Retina (tissue), 1 donor: Measurements from ENCODE around the gene SDHD.

Experiments
- DNase-seq: peaks from one replicate; pipeline ENCODE4 v3.0.0-alpha.2; 2016

The SDHD gene

DNA sequence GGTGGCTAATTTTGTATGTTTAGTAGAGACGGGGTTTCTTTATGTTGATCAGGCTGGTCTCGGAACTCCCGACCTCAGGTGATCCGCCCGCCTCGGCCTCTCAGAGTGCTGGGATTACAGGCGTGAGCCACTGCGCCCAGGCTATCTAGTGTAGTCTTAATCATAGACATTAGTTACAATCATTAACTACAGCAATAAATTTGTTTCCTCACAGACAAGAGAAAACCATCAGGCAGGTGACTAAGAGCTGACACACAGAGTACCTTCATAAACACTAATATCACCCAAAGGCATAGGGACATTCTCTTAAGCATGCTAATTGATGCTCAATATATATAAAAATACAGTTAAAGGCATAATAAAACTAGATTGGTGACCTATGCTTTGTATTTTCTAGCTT, 19.4 kb downstream of the SDHD start:
- no peak for DNase-seq

DNA sequence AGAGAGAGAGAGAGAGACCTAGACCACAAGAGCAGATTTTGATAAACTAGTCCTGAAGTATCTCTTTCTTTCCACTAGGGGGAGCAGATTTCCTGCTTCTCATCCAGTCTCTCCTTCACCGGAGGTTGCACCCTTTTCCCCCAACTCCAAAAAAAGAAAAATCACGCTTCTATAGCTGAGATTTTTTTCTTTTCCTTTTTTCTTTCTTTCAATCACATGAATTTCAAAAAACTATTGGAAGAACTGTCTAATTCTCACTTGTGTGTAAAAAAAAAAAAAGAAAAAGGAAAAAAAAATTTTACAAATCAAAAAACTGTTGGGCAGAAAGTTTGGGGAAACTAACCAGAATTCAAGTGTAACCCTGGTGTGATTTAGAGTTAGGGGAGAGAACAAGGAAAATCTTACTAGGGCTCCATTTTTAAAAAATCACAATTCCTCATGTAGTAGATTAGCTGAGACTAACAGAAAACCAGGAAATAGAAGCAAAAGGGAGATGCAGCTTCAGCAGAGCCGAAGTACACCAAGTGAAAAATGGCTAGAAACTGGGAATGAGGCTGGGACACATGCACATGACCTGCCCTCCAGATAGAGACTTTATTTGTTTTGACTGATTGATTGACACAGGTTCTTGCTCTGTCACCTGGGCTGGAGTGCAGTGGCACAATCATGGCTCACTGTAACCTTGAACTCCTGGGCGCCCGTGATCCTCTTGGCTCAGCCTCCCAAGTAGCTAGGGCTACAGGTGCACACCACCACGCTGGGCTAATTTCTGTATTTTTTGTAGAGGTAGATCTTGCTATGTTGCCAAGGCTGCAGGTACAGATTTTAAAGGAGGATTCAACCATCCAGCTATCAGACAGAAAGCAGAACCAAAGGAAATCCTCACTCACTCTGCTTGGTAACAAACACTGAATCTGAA, 27.1 kb downstream of the SDHD start:
- peak; percentile 28 for DNase-seq

DNA sequence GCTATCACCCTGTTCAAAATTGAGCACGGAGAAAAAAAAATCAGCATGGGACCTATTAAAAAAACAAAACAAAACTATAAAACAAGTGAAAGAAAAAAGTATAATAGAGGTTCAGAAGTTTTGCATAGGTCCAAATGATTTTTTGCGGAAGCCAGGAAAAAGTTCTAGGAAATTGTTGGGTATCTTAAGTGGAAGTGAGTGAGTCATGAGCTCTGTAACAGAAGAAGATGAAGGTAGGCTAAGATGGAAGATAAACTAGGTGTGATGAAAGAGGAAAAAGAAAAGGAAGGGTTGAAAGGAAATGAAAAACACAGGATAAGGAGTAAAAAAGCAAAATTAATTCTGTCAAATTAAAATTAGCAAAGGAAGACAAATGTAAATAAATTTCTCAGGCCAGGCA, 27.8 kb downstream of the SDHD start:
- DNase-seq: no peak

DNA sequence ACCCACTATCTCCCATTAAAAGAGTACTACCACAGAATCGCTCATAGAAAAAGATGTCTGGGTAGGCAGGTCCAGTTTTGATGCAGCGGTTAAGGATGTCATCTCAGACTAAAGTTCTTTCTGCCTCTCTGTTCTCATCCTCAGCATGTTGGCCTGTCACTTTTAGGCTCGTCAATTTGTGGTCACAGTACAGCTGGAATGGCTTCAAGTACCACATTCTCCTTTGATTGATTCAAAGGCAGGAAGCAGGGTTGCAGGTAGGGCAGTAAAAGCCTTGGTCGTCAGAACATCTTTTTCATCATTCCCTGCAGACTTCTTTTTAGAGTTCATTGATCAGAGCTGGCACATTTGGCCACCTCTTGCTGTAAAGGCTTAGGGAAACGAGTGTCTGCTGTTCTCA, 28.7 kb downstream of the SDHD start:
- peak; percentile 35 for DNase-seq

DNA sequence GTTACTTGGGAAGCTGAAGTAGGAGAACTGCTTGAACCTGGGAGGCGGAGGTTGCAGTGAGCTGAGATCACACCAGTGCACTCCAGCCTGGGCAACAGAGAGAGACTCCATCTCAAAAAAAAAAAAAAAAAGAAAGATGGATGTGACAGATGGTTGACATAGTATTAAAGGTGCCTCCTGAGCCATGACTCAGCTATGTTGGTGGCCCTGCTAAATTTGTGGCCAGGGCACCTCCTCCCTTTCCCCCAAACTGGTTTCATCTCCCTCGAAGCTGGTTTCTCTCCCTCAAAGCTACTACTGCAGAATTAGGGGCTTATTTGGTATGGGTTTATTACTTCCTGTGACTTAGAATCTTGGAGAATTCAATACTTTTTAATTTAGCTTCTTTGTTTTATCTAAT, 31.5 kb downstream of the SDHD start:
- DNase-seq: no peak

GRCh38 chr11:112121981-112122615, 35.4 kb downstream of the SDHD start:
- DNase-seq: no peak

DNA sequence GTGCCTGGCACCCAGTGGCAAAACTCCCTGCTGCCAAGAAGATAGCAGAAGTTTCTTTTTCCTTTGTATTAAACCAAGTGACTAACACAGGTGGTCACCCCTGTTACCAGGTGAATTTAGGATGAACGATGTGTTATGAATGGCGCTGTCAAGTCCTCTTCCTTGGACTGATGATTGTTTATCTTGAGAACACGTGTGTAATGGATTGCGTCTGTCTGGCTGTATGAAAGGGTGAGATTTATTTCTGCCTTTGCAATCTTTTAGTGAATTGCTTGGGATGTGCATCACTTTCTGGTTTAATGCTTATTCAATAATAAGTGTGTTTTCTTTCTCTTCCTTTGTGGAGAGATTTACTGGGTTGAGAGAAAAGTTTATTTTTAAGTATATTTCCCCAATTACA, 36.5 kb downstream of the SDHD start:
- no peak for DNase-seq

- no peak for DNase-seq
Observed at GRCh38 chr11:112127056-112127455, 40.4 kb downstream of the SDHD start.

- no peak for DNase-seq
Observed at GRCh38 chr11:112128483-112129121, 41.9 kb downstream of the SDHD start.

DNA sequence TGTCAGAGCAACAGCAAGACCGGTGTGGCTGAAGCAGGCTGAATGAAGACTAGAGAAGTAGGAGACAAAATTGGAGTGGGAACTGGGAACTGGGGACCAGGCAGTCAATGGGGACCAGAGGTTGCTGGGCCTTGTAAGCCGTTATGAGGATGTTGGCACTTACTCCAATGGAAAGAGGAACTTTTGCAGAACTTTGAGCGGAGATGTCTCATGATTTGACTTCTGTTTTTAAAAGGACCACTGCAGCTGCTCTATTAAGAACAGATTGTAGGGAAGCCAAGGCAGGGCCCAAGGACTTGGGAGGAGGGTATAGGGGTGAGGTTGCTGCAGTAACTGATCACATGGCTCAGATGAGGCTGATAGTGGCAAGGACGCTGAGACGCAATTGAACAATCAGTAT, 43.0 kb downstream of the SDHD start:
- no peak for DNase-seq

DNA sequence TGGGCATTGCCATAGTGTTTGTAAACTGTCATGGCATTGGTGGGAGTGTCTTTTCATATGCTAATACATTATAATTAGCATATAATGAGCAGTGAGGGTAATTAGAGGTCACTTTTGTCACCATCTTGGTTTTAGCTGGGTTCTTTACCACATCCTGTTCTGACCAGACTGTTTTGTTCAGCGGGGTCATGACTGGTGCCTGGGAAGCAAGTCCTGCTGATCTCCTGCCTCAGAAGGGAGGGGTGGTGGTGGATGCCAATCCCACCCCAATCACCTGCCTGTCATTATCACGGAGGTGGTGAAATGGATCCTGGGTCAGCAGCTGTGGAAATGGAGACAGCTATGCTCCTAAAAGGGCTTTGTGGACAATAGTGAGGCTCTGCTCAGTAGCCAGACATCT, 46.1 kb downstream of the SDHD start:
- DNase-seq: no peak

DNA sequence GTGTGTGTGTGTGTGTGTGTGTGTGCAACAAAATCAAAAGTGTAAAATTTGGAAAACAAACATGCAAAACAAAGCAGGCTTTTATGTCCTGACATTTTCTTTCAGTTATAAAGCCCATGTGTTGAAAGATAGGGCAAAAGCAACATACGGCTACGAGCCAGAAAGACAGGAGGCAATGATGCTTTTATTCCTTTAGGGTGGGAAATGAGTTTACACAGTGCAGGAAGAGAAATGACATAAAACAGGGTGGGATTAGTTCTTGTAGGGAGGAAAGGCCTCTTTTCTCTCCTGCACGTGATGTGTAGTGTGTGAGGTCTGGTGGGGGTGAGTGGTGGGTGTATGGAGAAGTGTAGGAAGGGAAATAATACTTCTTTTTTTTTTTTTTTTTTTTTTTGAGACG, 47.8 kb downstream of the SDHD start:
- no peak for DNase-seq

DNA sequence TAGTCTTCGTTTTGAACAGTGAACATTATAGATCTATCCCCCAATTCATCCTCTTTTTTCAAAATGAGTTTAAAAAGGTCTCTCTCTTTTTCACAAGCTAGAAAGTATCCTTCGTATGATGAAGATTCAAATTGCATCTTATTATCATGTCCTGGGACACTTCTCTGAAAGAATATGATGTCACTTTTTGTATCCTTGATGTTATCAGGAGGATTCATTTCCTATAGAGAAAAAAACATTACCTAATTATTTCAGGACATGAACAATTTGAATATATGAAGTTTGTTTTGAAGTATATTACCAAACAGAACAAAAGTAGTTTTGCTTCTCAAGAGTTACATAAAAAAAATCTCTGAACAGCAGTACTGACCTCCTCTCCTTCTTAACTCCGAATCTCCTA, 56.9 kb downstream of the SDHD start:
- no peak for DNase-seq
